Measurements from ENCODE around the gene MACROD2. TPM values are rescaled to one million over a fixed set of nuclear protein-coding genes. Genes with fewer than 3 reads are reported as not detected.
"Not testable (repeated sequence)": the region's sequence is repeated elsewhere in the genome, so short reads cannot be mapped to it uniquely, and the experiment has no call there.

The MACROD2 gene
- polyA plus RNA-seq, 4 donors = 1.00 to 4.8 (median 1.4) TPM

GRCh38 chr20:15122613-15123012 lies 1127.3 kb downstream of the MACROD2 start:
- Histone ChIP-seq H3K27me3 (ENCODE audit: control insufficient read depth in 3 of 3, insufficient read depth in 3 of 3, low read length in 3 of 3) (no peaks in the 10 kb centered on the region), H3K9me3 (ENCODE audit: control insufficient read depth in 2 of 2, insufficient read depth in 1 of 2, low read depth in 1 of 2, low read length in 1 of 2) (no peaks in the 10 kb centered on the region), H3K4me1 (ENCODE audit: control insufficient read depth in 3 of 3, insufficient read depth in 2 of 3, low read depth in 1 of 3, low read length in 2 of 3) (no peaks in the 10 kb centered on the region), H3K27ac (ENCODE audit: low read depth in 1 of 3, low read length in 2 of 3) (no peak overlapping the region), H3K4me3 (ENCODE audit: low read depth in 1 of 3, low read length in 3 of 3) (no peak overlapping the region), H3K36me3 (ENCODE audit: control insufficient read depth in 3 of 3, insufficient read depth in 2 of 3, low read depth in 1 of 3, low read length in 3 of 3) (no peaks in the 10 kb centered on the region)
- 14 to 32% (median 29%) methylated on average over 1 of the region's 1 CpG for WGBS, 3 donors
- no peak for FAIRE-seq
- peak; percentile 13 to 15 for DNase-seq

GRCh38 chr20:15131176-15131575 lies 1135.9 kb downstream of the MACROD2 start:
- WGBS, 3 donors = 79 to 96% (median 79%) methylated on average over 2 of the region's 2 CpGs

GRCh38 chr20:15138548-15139126 lies 1143.3 kb downstream of the MACROD2 start:
- Histone ChIP-seq H3K9me3 (ENCODE audit: control insufficient read depth in 2 of 2, insufficient read depth in 1 of 2, low read depth in 1 of 2, low read length in 1 of 2) (no peaks in the 10 kb centered on the region), H3K27me3 (ENCODE audit: control insufficient read depth in 3 of 3, insufficient read depth in 3 of 3, low read length in 3 of 3) (no peaks in the 10 kb centered on the region), H3K36me3 (ENCODE audit: control insufficient read depth in 3 of 3, insufficient read depth in 2 of 3, low read depth in 1 of 3, low read length in 3 of 3) (no peaks in the 10 kb centered on the region), H3K4me1 (ENCODE audit: control insufficient read depth in 3 of 3, insufficient read depth in 2 of 3, low read depth in 1 of 3, low read length in 2 of 3) (peaks cover 0 to 13% (median 0%) of the 10 kb centered on the region in 3 donors), H3K4me3 (ENCODE audit: low read depth in 1 of 3, low read length in 3 of 3) (no peak overlapping the region), H3K27ac (ENCODE audit: low read depth in 1 of 3, low read length in 2 of 3) (no peak overlapping the region)
- DNase-seq = peak; percentile 24 to 31
- FAIRE-seq = no peak
- WGBS, 3 donors = 11 to 62% (median 36%) methylated on average over 4 of the region's 4 CpGs

More at GRCh38 chr20:15131176-15131575, 1135.9 kb downstream of the MACROD2 start:
- Histone ChIP-seq H3K4me1 (ENCODE audit: control insufficient read depth in 3 of 3, insufficient read depth in 2 of 3, low read depth in 1 of 3, low read length in 2 of 3) (no peaks in the 10 kb centered on the region), H3K9me3 (ENCODE audit: control insufficient read depth in 2 of 2, insufficient read depth in 1 of 2, low read depth in 1 of 2, low read length in 1 of 2) (no peaks in the 10 kb centered on the region), H3K27me3 (ENCODE audit: control insufficient read depth in 3 of 3, insufficient read depth in 3 of 3, low read length in 3 of 3) (no peaks in the 10 kb centered on the region), H3K4me3 (ENCODE audit: low read depth in 1 of 3, low read length in 3 of 3) (no peak overlapping the region), H3K27ac (ENCODE audit: low read depth in 1 of 3, low read length in 2 of 3) (no peak overlapping the region), H3K36me3 (ENCODE audit: control insufficient read depth in 3 of 3, insufficient read depth in 2 of 3, low read depth in 1 of 3, low read length in 3 of 3) (no peaks in the 10 kb centered on the region)
- no peak for DNase-seq
- no peak for FAIRE-seq

GRCh38 chr20:15139522-15139921 lies 1144.2 kb downstream of the MACROD2 start:
- DNase-seq = no peak
- no peak overlapping the region for H3K4me3 ChIP-seq (ENCODE audit: low read depth in 1 of 3, low read length in 3 of 3)

GRCh38 chr20:15140286-15140685 lies 1145.0 kb downstream of the MACROD2 start:
- H3K4me3 ChIP-seq (ENCODE audit: low read depth in 1 of 3, low read length in 3 of 3) = no peak overlapping the region
- no peak for FAIRE-seq
- H3K4me1 ChIP-seq (ENCODE audit: control insufficient read depth in 3 of 3, insufficient read depth in 2 of 3, low read depth in 1 of 3, low read length in 2 of 3) = peaks cover 0 to 13% (median 0%) of the 10 kb centered on the region in 3 donors
- WGBS, 3 donors = 77 to 79% (median 78%) methylated on average over 2 of the region's 2 CpGs
- no peak for DNase-seq
- H3K27ac ChIP-seq (ENCODE audit: low read depth in 1 of 3, low read length in 2 of 3) = no peak overlapping the region
- H3K9me3 ChIP-seq (ENCODE audit: control insufficient read depth in 2 of 2, insufficient read depth in 1 of 2, low read depth in 1 of 2, low read length in 1 of 2) = no peaks in the 10 kb centered on the region
- no peaks in the 10 kb centered on the region for H3K36me3 ChIP-seq (ENCODE audit: control insufficient read depth in 3 of 3, insufficient read depth in 2 of 3, low read depth in 1 of 3, low read length in 3 of 3)
- H3K27me3 ChIP-seq (ENCODE audit: control insufficient read depth in 3 of 3, insufficient read depth in 3 of 3, low read length in 3 of 3) = no peaks in the 10 kb centered on the region

More at GRCh38 chr20:15139522-15139921, 1144.2 kb downstream of the MACROD2 start:
- Histone ChIP-seq H3K36me3 (ENCODE audit: control insufficient read depth in 3 of 3, insufficient read depth in 2 of 3, low read depth in 1 of 3, low read length in 3 of 3) (no peaks in the 10 kb centered on the region), H3K9me3 (ENCODE audit: control insufficient read depth in 2 of 2, insufficient read depth in 1 of 2, low read depth in 1 of 2, low read length in 1 of 2) (no peaks in the 10 kb centered on the region), H3K4me1 (ENCODE audit: control insufficient read depth in 3 of 3, insufficient read depth in 2 of 3, low read depth in 1 of 3, low read length in 2 of 3) (peaks cover 0 to 13% (median 0%) of the 10 kb centered on the region in 3 donors), H3K27ac (ENCODE audit: low read depth in 1 of 3, low read length in 2 of 3) (no peak overlapping the region), H3K27me3 (ENCODE audit: control insufficient read depth in 3 of 3, insufficient read depth in 3 of 3, low read length in 3 of 3) (no peaks in the 10 kb centered on the region)
- 89 to 94% (median 91%) methylated on average over 2 of the region's 2 CpGs for WGBS, 3 donors
- FAIRE-seq = no peak

- H3K27me3 ChIP-seq (ENCODE audit: control insufficient read depth in 3 of 3, insufficient read depth in 3 of 3, low read length in 3 of 3); FAIRE-seq; H3K27ac ChIP-seq (ENCODE audit: low read depth in 1 of 3, low read length in 2 of 3); DNase-seq; H3K4me3 ChIP-seq (ENCODE audit: low read depth in 1 of 3, low read length in 3 of 3); H3K9me3 ChIP-seq (ENCODE audit: control insufficient read depth in 2 of 2, insufficient read depth in 1 of 2, low read depth in 1 of 2, low read length in 1 of 2); H3K36me3 ChIP-seq (ENCODE audit: control insufficient read depth in 3 of 3, insufficient read depth in 2 of 3, low read depth in 1 of 3, low read length in 3 of 3): not testable (repeated sequence)
- H3K4me1 ChIP-seq (ENCODE audit: control insufficient read depth in 3 of 3, insufficient read depth in 2 of 3, low read depth in 1 of 3, low read length in 2 of 3) = peaks cover 0 to 13% (median 0%) of the 10 kb centered on the region in 3 donors
- WGBS, 3 donors = 85 to 88% (median 86%) methylated on average over 1 of the region's 1 CpG
These were observed 1145.6 kb downstream of the MACROD2 start for GRCh38 chr20:15140940-15141339.

GRCh38 chr20:15141861-15142260 lies 1146.5 kb downstream of the MACROD2 start:
- Histone ChIP-seq H3K4me1 (ENCODE audit: control insufficient read depth in 3 of 3, insufficient read depth in 2 of 3, low read depth in 1 of 3, low read length in 2 of 3) (peaks cover 0 to 13% (median 0%) of the 10 kb centered on the region in 3 donors), H3K36me3 (ENCODE audit: control insufficient read depth in 3 of 3, insufficient read depth in 2 of 3, low read depth in 1 of 3, low read length in 3 of 3) (no peaks in the 10 kb centered on the region), H3K27ac (ENCODE audit: low read depth in 1 of 3, low read length in 2 of 3) (no peak overlapping the region), H3K27me3 (ENCODE audit: control insufficient read depth in 3 of 3, insufficient read depth in 3 of 3, low read length in 3 of 3) (no peaks in the 10 kb centered on the region), H3K9me3 (ENCODE audit: control insufficient read depth in 2 of 2, insufficient read depth in 1 of 2, low read depth in 1 of 2, low read length in 1 of 2) (no peaks in the 10 kb centered on the region), H3K4me3 (ENCODE audit: low read depth in 1 of 3, low read length in 3 of 3) (no peak overlapping the region)
- FAIRE-seq (no peak), DNase-seq (peak in 1 of 2 donors; percentile 45)
- WGBS, 3 donors = 51 to 75% (median 64%) methylated on average over 4 of the region's 4 CpGs

- DNase-seq (no peak), FAIRE-seq (no peak)
- no peak overlapping the region for H3K4me3 ChIP-seq (ENCODE audit: low read depth in 1 of 3, low read length in 3 of 3)
- no peaks in the 10 kb centered on the region for H3K27me3 ChIP-seq (ENCODE audit: control insufficient read depth in 3 of 3, insufficient read depth in 3 of 3, low read length in 3 of 3)
- no peak overlapping the region for H3K27ac ChIP-seq (ENCODE audit: low read depth in 1 of 3, low read length in 2 of 3)
- 82 to 89% (median 88%) methylated on average over 1 of the region's 1 CpG for WGBS, 3 donors
- H3K36me3 ChIP-seq (ENCODE audit: control insufficient read depth in 3 of 3, insufficient read depth in 2 of 3, low read depth in 1 of 3, low read length in 3 of 3) = no peaks in the 10 kb centered on the region
- H3K9me3 ChIP-seq (ENCODE audit: control insufficient read depth in 2 of 2, insufficient read depth in 1 of 2, low read depth in 1 of 2, low read length in 1 of 2) = no peaks in the 10 kb centered on the region
- peaks cover 0 to 13% (median 0%) of the 10 kb centered on the region in 3 donors for H3K4me1 ChIP-seq (ENCODE audit: control insufficient read depth in 3 of 3, insufficient read depth in 2 of 3, low read depth in 1 of 3, low read length in 2 of 3)
These were observed 1148.2 kb downstream of the MACROD2 start for GRCh38 chr20:15143478-15143877.

- H3K4me1 ChIP-seq (ENCODE audit: control insufficient read depth in 3 of 3, insufficient read depth in 2 of 3, low read depth in 1 of 3, low read length in 2 of 3) = peaks cover 0 to 3% (median 0%) of the 10 kb centered on the region in 3 donors
- DNase-seq (no peak), FAIRE-seq (no peak)
- H3K27me3 ChIP-seq (ENCODE audit: control insufficient read depth in 3 of 3, insufficient read depth in 3 of 3, low read length in 3 of 3) = no peaks in the 10 kb centered on the region
- H3K27ac ChIP-seq (ENCODE audit: low read depth in 1 of 3, low read length in 2 of 3) = no peak overlapping the region
- no peaks in the 10 kb centered on the region for H3K36me3 ChIP-seq (ENCODE audit: control insufficient read depth in 3 of 3, insufficient read depth in 2 of 3, low read depth in 1 of 3, low read length in 3 of 3)
- no peak overlapping the region for H3K4me3 ChIP-seq (ENCODE audit: low read depth in 1 of 3, low read length in 3 of 3)
- H3K9me3 ChIP-seq (ENCODE audit: control insufficient read depth in 2 of 2, insufficient read depth in 1 of 2, low read depth in 1 of 2, low read length in 1 of 2) = no peaks in the 10 kb centered on the region
- WGBS, 3 donors = 70 to 78% (median 71%) methylated on average over 3 of the region's 3 CpGs
These were observed 1149.6 kb downstream of the MACROD2 start for GRCh38 chr20:15144916-15145315.
